Measurements from ENCODE around the gene RPS6KA5.
"Not testable (repeated sequence)": the region's sequence is repeated elsewhere in the genome, so short reads cannot be mapped to it uniquely, and the experiment has no call there.

Gene RPS6KA5

DNA sequence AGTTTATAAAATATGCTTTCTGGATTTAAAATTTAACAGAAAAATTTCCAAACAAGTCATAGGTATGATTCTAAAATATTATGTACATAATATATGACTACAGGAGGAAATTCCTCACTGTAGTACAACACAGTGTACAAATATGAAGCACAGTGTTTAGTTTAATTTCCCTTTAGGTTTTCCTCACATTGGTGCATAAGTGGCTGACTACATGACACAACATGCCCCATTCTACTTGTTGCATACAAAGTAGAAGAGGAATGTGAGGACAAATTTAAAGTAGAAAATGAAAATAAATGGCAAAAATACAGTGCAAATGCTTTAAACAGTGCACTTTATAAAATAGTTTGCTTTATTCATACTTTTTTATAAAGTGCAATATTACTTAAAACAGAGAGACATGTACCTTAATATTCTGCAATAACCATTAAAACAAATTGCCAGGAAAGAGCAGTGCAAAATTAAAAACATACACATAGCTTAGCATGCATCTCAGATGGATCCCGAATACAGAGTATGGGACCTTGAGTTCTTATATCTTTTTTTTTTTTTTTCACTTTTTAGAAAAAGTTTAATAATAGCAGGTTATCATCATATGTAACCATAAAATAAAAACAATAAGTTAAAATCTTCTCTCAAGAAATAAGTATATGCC lies 189.4 kb downstream of the RPS6KA5 start:
- no peak for DNase-seq (ENCODE audit: low read depth)

DNA sequence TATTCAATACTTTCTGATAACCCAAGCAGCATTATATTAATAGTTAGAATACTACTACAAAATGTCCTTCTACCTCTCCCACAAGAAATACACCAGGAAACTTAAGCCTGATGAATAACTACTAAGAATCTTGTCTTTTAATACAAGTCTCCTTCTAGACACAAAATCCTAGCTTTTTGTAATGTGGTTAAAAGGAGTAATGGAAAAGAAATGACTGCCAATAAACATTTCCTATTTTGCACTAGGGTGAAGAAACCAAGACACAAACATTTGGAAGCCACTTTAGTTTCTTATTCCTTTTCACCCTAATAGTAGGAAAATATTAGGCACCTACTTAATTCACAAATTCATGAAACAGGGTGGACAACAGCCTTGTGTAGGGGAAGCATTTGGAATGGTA lies 192.9 kb downstream of the RPS6KA5 start:
- no peak for DNase-seq (ENCODE audit: low read depth)

DNA sequence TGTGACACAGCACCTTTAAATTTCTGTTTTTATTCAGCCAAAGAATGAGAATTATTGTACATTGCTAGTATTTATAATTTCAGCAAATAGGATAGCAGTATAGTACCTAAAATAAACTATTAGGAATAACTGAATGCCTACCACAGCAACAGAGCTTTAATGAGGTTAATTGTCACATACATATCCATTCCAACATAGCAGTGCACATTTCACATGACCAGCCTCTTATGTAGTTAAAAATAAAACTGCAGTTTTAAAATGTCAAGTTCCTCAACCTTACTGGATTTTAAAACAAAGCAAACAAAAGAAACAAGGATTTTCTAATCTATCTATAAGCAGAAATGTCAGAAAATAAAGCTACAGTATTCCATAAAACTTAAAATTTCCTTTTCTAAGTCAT lies 193.6 kb downstream of the RPS6KA5 start:
- DNase-seq (ENCODE audit: low read depth): no peak

DNA sequence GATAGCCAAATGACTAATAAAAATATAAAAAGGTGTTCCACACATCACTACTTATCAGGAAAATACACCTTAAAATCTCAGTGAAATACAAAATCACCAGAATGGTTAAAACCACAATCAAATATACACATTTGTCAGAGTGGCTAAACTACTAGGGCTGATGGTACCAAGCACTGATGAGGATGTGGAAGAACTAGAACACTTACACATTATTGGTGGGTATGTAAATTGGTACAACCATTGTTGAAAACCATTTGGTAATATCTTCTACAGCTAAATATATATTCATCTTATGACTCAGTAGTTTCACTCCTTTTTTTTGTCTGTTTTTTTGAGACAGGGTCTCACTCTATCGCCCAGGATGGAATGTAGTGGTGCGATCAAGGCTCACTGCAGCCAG lies 195.7 kb downstream of the RPS6KA5 start:
- no peak for DNase-seq (ENCODE audit: low read depth)

DNA sequence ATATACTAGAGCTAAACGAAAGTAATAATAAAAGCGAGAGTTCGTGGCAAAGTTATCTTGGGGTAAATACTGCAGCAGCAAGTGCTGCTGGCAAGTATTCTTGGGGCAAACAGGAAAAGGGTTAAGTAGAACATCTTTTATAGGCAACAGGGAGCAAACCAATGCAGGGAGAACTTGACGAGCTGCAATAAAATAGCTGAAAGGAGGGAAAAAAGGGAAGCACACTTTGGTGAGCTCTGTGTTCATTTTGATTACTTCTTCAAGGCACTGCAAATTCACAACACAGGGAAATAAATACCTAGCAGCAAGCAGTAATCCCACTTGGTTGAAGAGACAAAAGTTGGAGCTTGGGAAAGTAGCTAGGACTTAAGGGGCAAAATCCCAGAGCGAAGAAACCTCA lies 201.9 kb downstream of the RPS6KA5 start:
- DNase-seq (ENCODE audit: low read depth): no peak

DNA sequence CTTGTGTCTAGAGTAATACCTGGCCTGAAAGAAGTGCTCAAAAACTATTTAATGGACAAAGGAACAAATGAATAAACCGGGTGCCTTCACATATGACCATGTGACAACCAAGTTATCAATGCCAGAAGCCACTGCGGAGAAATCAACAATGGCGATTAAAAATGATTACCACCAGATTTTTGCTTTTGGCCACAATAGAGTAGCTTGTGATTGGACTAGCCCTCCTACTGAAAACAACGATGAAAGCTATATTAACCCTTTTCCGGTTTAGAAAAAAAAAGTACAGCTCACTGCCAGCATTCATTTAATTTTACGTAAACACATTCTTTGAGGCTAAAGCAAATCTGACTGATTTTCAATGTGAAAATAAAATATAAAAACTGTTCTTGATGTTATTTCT lies 202.6 kb downstream of the RPS6KA5 start:
- no peak for DNase-seq (ENCODE audit: low read depth)

DNA sequence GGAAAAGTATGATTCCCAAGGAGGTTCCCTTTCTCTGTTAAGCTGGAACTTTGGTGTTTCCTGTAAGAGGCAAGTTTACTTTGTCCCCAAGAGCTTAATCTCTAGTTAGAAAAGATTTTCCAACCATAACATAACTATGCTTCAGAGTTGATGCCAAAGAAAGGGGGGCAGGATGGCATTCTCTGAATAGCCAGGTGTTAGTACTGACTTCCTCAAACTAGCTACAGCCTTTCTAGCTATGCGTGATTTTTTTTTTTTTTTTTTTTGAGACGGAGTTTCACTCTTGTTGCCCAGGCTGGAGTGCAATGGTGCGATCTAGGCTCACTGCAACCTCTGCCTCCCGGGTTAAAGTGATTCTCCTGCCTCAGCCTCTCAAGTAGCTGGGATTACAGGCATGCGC lies 204.3 kb downstream of the RPS6KA5 start:
- DNase-seq (ENCODE audit: low read depth): not testable (repeated sequence)

DNA sequence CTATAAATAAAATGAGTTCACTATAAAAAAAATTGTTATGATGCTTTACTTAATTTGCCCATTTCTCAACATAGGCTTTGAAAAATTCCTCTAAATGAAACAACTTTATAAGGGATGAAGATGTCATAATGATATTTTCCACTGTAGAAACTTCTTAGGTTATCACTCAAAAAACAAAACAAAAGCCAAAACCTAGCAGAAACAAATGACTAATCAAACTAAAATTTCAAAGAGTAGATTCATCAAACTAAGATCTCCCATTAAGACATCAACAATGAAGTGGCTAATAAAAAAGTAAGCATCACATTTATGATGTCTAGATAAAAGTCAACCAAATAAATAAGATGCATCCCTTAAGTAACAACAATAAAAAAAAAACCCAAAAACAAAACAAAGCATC lies 207.3 kb downstream of the RPS6KA5 start:
- DNase-seq (ENCODE audit: low read depth): peak; percentile 51

DNA sequence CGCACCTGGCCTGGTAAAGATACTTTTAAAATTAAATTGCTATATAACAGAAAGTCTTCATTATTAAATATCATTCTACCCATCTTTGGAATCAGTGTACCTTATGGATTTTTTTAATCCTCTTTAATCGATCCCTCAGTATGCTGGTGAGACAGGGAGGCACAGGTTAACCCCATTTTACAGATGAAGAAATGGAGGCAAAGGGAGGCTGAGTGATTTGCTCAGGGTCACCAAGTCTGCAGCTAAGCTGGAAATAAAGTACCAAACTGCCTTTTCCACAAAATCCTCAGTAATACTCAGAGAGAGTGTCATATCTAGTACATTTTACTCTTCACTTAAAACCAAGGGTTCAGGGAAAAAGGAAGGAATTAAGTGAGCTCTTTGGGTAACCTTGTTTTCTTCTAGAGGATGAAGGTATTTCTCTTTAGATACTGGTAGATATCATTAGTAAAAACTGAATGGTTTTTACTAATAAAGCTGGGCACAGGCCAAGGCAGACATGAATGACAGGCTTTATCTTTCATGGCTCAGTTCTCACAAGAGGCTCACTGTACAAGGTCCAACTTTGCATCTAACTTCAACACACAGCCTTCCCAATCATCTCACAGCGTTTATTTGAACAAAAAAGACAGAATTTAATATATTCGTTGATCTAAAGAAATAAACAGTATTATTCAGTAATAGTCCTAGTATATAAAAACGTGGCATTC lies 209.0 kb downstream of the RPS6KA5 start:
- DNase-seq (ENCODE audit: low read depth): no peak

DNA sequence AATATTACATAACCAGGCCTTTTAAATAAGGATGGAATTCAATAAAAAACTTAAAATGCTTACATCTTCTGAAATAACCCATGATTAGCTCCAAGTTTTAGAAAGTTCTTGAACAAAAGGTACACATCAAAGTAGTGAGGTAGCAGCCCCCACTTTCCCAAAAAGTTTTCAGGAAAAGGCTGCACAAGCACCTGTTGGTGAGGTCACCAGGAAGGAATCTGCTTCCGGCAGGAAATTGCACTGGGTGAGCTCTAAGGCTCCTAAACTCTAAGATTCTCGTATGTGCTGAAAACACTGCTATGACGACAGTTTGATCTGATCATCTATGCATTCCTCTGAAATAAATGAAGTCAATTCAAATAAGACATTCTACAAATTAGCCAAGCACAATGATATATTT lies 210.0 kb downstream of the RPS6KA5 start:
- peak; percentile 81 for DNase-seq (ENCODE audit: low read depth)

DNA sequence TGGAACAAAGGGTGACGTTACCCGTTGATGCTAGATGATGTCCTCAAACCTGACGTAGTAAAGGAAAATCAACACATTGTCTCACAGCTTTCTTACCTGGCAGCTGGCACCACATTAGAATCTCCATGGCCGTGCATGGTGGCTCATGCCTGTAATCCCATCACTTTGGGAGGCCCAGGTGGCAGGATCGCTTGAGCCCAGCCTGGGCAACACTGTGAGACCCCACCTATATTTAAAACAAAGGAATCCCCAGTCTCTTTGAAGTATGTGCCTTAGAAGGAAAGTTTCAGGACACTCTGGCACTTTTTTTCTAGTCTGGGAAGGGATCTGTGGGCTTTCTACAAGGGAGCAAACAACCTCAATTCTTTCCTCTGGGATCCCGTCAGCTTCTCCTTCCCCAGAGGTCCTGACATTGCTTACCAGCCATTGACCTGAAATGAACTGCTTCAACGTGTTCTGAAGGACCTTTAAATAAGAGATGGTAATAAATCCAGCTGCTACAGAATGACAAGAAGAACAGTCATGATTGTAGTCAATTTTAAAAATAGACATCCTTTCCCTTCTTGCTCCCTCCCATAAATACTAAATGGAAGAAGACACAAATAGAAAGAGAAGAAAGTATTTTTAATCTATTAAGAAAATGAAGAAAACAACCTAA lies 210.5 kb downstream of the RPS6KA5 start:
- DNase-seq (ENCODE audit: low read depth): no peak

DNA sequence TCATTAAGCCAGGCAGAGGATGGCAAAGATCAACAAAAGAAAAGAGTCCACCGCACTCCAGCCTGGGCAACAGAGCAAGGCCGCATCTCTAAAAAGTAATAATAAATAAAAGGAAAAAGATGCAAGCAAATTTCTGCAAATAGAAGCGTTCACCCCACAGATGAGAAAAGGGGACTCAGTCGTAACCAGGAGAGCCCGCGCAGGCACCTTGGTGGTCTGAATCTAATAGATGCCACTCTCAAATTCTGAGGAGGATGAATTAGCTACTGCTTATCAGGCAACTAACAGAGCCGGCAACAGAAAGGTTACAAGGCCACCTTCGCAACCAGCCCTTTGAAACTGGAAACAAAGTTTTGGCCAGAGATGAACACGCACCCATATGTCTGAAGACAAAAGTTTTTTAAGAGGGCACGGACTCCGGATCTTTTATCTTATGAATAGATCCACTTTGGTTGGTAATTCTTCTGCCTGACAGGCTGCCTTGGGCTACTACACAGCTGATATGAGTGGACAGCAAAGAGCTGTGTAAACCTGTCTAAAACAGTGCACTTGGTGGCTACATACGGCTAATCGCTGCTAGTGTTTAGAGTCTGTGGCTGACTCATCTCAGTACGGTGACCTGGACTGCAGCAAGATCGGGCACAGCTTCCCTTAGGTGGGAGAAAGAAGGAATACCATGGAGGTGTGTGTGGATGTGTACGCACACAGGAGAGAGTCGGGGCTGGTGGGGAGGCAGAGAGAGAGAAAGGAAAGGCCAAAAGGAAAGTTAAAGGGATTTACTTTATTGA lies 211.3 kb downstream of the RPS6KA5 start:
- peak; percentile 46 for DNase-seq (ENCODE audit: low read depth)

DNA sequence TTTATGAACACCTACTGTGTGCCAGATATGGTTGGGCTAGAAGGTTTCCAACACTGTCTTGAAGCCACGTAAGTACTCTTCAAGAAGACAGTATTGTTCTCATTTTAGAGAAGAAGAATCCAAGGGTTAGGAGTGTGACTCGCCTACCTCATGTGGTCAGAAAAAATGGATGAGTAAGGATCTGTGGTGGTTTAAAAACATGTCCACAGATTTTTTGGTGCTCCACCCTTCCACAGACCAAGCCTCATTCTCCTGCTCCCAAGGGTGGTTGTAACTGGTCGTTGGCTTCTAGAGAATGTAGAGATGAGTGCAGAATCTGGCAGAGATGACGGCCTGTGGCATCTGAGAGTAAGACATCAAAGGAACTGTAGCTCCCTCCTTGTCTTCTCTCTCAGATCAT lies 213.9 kb downstream of the RPS6KA5 start:
- peak; percentile 64 for DNase-seq (ENCODE audit: low read depth)

DNA sequence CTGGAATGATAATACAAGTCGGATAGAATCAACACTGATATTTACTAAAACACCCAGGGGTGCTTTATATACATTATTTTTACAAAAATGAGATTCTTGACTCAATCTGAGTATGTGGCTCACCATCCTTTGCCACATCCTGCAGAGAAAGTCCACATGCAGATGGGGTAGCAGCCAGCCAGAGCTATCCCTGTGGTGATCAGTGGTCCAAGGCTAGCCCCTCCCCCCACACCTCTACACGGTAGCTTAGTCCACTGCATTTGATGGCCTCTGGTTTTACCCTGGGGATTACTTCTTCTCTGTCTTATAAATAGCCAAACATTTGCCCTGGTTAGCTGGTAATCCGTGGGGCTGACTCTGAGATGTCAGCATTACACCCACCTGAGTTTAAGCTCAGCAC lies 216.1 kb downstream of the RPS6KA5 start:
- DNase-seq (ENCODE audit: low read depth): no peak

DNA sequence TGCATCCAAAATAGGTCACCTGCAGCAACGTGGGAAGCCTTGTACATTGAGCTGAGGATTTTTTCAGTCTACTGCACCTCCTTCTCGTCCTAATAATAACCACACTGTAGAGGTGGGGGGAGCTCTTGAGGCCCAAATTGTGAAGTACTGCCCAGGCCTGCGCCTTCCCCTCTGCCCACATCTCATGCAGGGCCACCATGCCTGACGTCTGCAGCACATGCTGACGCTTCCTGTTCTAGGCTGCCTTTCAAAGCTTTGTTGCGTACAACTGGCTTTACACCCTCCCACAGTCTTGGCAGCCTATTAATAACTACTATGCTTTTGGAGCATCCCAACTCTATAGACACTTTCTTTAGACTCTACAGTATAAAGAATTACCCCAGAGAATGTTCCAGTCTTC lies 217.7 kb downstream of the RPS6KA5 start:
- DNase-seq (ENCODE audit: low read depth): no peak

DNA sequence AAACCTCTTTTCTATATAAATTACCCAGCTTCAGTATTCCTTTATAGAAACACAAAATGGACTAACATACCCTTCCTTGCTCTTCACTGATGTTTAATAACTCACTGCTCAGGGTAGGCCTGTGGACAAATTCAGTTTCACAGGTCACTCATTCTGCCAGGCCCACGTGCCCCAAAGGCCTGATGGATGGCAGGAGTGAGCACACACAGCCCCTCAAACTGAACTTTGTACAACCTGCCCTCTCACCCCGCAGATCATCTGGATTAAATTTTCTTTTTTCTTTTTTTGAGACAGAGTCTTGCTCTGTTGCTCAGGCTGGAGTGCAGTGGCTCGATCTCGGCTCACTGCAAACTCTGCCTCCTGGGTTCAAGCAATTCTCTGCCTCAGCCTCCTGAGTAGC lies 219.8 kb downstream of the RPS6KA5 start:
- DNase-seq (ENCODE audit: low read depth): not testable (repeated sequence)

DNA sequence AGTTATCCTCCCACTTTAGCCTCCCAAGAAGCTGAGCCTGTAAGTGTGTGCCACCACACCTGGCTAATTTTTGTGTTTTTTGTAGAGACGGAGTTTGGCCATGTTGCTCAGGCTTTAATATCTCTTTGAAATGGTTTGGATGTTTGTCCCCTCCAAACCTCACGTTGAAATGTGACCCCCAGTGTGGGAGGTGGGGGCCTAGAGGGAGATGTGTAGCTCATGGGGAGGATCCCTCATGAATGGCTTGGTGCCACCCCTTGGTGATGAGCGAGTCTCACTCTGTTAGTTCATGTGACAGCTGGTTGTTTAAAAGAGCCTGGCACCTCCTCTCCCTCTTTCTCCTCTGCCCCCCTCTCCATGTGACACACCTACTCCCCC lies 220.6 kb downstream of the RPS6KA5 start:
- no peak for DNase-seq (ENCODE audit: low read depth)

DNA sequence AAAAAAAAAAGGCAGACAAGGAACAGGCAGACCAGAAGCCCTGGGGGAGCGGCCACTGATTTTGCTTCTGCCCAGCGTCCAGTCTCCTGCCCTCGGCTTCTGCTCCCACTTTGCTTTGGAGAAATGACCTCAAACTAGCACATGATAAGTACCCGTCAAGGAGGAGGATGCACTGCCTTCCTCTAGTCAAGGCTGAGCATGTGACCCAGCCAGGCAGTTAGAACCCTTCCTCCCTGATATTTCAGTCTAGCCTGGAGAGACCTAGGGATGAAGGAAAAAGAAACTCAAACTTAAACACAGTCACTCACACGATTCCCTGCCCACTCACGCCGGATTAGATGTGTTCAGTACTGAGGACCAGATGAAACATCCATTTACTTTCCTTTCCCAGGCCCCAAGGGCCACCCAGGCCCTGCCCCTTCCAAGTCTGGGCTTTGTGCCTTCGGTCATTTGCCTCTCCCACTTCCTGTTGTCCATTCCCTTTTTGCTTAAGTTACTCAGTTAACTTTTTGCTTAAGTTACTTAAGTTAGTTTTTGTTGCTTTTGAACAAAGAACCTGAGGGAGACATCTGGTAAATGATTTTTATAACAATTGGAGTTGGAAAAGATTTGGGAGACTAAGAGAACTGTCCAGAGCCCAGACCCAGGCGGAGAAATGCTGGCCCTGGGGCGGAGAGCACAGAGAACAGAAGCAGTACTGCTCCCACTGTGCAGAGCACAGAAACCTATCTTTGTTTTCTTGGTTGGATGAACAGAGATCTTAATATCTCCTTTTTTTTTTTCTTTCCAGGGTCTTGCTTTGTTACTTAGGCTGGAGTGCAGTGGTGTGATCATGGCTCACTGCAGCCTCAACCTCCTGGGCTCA lies 221.2 kb downstream of the RPS6KA5 start:
- peak; percentile 40 for DNase-seq (ENCODE audit: low read depth)

DNA sequence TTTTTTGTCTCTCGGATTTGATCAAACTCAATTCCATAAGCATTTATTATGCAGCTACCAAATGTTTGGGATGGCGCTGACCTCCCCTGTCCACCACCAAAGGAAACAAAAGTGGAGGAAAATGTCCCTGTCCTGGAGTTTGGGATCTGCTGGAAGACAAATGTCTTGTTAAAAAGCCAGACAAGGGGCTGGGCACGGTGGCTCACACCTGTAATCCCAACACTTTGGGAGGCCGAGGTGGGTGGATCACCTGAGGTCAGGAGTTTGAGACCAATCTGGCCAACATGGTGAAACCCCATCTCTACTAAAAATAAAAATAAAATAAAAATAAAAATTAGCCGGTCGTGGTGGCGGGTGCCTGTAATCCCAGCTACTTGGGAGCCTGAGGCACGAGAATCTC lies 221.9 kb downstream of the RPS6KA5 start:
- DNase-seq (ENCODE audit: low read depth): not testable (repeated sequence)

DNA sequence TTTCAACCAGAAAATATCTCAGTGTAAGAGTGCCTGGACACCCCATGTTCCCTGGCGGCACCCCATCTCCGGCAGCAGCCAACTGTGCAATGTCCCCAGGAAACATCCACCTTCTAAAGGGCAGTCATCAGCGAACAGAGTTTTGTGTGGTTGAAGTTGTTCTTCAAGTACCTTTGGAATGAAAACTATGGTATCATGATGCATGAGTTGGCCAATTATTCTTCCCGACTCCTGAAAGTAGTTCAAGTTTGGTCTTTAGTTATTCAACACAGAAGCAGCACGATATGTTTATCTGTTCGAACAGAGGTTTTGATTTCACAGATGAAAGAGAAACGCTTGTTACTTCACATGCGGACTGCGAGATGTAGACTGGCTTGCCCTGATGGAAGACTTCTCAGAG lies 223.1 kb downstream of the RPS6KA5 start:
- DNase-seq (ENCODE audit: low read depth): no peak

DNA sequence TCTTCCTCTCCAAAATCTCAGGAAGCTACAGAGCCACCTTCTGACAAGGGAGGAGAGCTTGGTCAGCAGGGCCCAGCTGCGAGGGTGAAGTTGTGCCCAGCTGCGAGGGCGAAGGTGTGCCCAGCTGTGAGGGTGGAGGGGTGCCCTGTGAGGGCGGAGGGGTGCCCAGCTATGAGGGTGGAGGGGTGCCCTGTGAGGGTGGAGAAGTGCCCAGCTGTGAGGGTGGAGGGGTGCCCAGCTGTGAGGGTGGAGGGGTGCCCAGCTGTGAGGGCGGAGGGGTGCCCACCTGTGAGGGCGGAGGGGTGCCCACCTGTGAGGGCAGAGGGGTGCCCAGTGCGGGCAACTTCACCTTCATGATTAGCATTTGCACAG lies 223.8 kb downstream of the RPS6KA5 start:
- no peak for DNase-seq (ENCODE audit: low read depth)

DNA sequence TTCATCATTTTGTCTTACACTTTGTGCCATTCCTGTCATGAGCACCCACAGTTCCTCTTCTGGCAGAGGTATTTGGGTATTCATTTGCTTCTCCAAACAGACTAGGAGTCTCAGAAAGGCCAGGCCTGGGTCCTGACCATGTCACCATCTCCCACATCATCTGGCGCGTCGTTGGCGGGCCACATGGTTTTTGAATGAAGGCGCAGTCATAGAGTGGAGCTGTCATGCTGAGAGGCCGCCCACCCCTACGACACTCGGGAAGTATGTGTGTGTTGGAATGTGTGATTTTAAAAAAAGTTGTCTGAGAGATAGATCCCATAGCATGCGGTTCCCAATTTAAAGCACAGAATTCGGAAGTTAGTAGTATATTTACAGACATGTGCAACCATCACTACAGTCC lies 228.6 kb downstream of the RPS6KA5 start:
- DNase-seq (ENCODE audit: low read depth): no peak

Data from ELR (cell line).